HCT116 (cell line): ENCODE data around the gene CSF1R. TPM values are rescaled to one million over a fixed set of nuclear protein-coding genes. Genes with fewer than 3 reads are reported as not detected.
A peak's percentile ranks its signal among the peaks of the same experiment; 100 is the strongest.

Experiments used
- ATAC-seq: fragments of 200-7000 bp; cut with Tn5 transposase; 2 replicates; pipeline ENCODE4 v1.9.1; 2020; ENCODE audit warnings: mild to moderate bottlenecking, moderate library complexity
- BruUV-seq: library from RNA; stranded (reverse); fragments of 400-500 nt; replicated peaks from 2 replicates; lab custom pipeline; 2021; lab: Mats Ljungman, UMichigan
- CTCF ChIA-PET: fragments of 300-600 bp; sonication (Branson Sonifier 250); formaldehyde crosslinking; loops from one replicate; lab custom pipeline; 2021; ENCODE audit warnings: antibody characterized with exemption; lab: Charles Lee
- POLR2A ChIA-PET: fragments of 300-600, 350-600 bp; sonication (Branson Sonifier 250); formaldehyde crosslinking; loops from one replicate; lab custom pipeline; 2021; ENCODE audit warnings: antibody characterized with exemption; lab: Charles Lee
- RAD21 ChIA-PET, 2 experiments: fragments of 300-600 bp; sonication (Branson Sonifier 250); formaldehyde crosslinking; loops; one replicate each; lab custom pipeline; 2023; ENCODE audit warnings: low total read pairs in 2 of 2; ENCODE audit not compliant: uncharacterized antibody in 2 of 2, unreplicated experiment in 2 of 2, low non-redundant PET in 1 of 2; lab: Charles Lee
- DNase-seq: peaks from one replicate; pipeline ENCODE4 v3.0.0-alpha.2; 2010; ENCODE audit warnings: low read depth, low spot score
- H2AFZ ChIP-seq: fragments of 200-600 bp; shearing (Covaris generic), sonication (generic); 2 replicates; pipeline ENCODE4 v1.6.1; 2017; ENCODE audit warnings: low read depth, mixed run types, mixed read lengths, antibody characterized with exemption, low read length; ENCODE audit not compliant: poor library complexity, severe bottlenecking
- H3K27ac ChIP-seq: 2 replicates; pipeline ENCODE4 v1.5.1; 2012; ENCODE audit warnings: low read depth, low read length
- H3K27me3 ChIP-seq: fragments of 200-600 bp; sonication (generic); 2 replicates; pipeline ENCODE4 v1.6.1; 2016; ENCODE audit warnings: mixed run types, low read length, mixed read lengths; ENCODE audit not compliant: insufficient read depth
- H3K36me3 ChIP-seq, 2 experiments: fragments of 200-500 bp in 1 of 2; fragments of 200-600 bp in 1 of 2; sonication (Bioruptor generic) in 1 of 2; sonication (generic) in 1 of 2; 2 replicates each; pipeline versions ENCODE4 v1.5.1 to v1.6.1; 2014 to 2016; ENCODE audit warnings: low read length in 2 of 2, inconsistent platforms in 1 of 2, mixed read lengths in 1 of 2, mixed run types in 1 of 2; ENCODE audit not compliant: insufficient read depth in 2 of 2, control insufficient read depth in 1 of 2
- H3K4me1 ChIP-seq, 2 experiments: fragments of 200-600 bp in 1 of 2; sonication (generic) in 1 of 2; 2 replicates each; pipeline versions ENCODE4 v1.5.1 to v1.6.1; 2012 to 2017; ENCODE audit warnings: low read length in 2 of 2, inconsistent platforms in 1 of 2, mild to moderate bottlenecking in 1 of 2, mixed read lengths in 1 of 2, mixed run types in 1 of 2, moderate library complexity in 1 of 2; ENCODE audit not compliant: insufficient read depth in 2 of 2, control insufficient read depth in 1 of 2
- H3K4me2 ChIP-seq: fragments of 200-600 bp; sonication (generic); 2 replicates; pipeline ENCODE4 v1.6.1; 2017; ENCODE audit warnings: mixed run types, low read length, mixed read lengths
- H3K4me3 ChIP-seq, 2 experiments: fragments of 200-600 bp in 1 of 2; sonication (generic) in 1 of 2; replicated peaks in 1 of 2; 2 replicates each; pipeline ENCODE4 v1.5.1; 2011 to 2016; ENCODE audit warnings: low read length in 2 of 2, control low read depth in 1 of 2, low read depth in 1 of 2, mild to moderate bottlenecking in 1 of 2, mixed read lengths in 1 of 2, mixed run types in 1 of 2
- H3K79me2 ChIP-seq: fragments of 200-600 bp; sonication (generic); 2 replicates; pipeline ENCODE4 v1.6.1; 2017; ENCODE audit warnings: mild to moderate bottlenecking, mixed run types, low read length, moderate library complexity, mixed read lengths; ENCODE audit not compliant: insufficient read depth
- H3K9ac ChIP-seq: fragments of 200-600 bp; sonication (generic); 2 replicates; pipeline ENCODE4 v1.6.1; 2016; ENCODE audit warnings: low read length, mixed read lengths
- H3K9me2 ChIP-seq: fragments of 200-600 bp; sonication (generic), shearing (Covaris generic); 2 replicates; pipeline ENCODE4 v1.6.1; 2017; ENCODE audit warnings: mixed run types, mild to moderate bottlenecking, moderate library complexity; ENCODE audit not compliant: insufficient read depth
- H3K9me3 ChIP-seq, 2 experiments: fragments of 200-500 bp in 1 of 2; fragments of 200-600 bp in 1 of 2; sonication (Bioruptor generic) in 1 of 2; sonication (generic) in 1 of 2; 2 replicates each; pipeline ENCODE4 v1.6.1; 2014 to 2017; ENCODE audit warnings: low read length in 2 of 2, mixed read lengths in 2 of 2, inconsistent platforms in 1 of 2, low read depth in 1 of 2, mild to moderate bottlenecking in 1 of 2, mixed run types in 1 of 2, moderate library complexity in 1 of 2; ENCODE audit not compliant: control insufficient read depth in 1 of 2, insufficient read depth in 1 of 2
- H4K20me1 ChIP-seq: fragments of 200-600 bp; sonication (generic), shearing (Covaris generic); 2 replicates; pipeline ENCODE4 v1.6.1; 2017; ENCODE audit warnings: mixed run types, mild to moderate bottlenecking, moderate library complexity; ENCODE audit not compliant: insufficient read depth
- CBX3 ChIP-seq: IDR thresholded peaks from 2 replicates; pipeline ENCODE4 v1.6.1; 2012; ENCODE audit warnings: low read depth
- CEBPB ChIP-seq: IDR thresholded peaks from 2 replicates; pipeline ENCODE4 v1.6.1; 2012; ENCODE audit warnings: low read depth
- EZH2 ChIP-seq: fragments of 200-600 bp; sonication (generic); IDR thresholded peaks from 2 replicates; pipeline ENCODE4 v1.6.1; 2017; ENCODE audit warnings: antibody characterized with exemption, mixed run types
- EZH2phosphoT487 ChIP-seq: fragments of 200-600 bp; IDR thresholded peaks from 2 replicates; pipeline ENCODE4 v1.6.1; 2018; ENCODE audit warnings: antibody characterized with exemption, borderline replicate concordance
- POLR2A ChIP-seq: IDR thresholded peaks from 2 replicates; pipeline ENCODE4 v1.7.0; 2011; ENCODE audit warnings: borderline replicate concordance; ENCODE audit not compliant: insufficient read depth, insufficient read length; ENCODE audit errors: extremely low read depth
- RAD21 ChIP-seq: IDR thresholded peaks from 2 replicates; pipeline ENCODE4 v1.6.1; 2012; ENCODE audit warnings: low read depth, mild to moderate bottlenecking
- SIN3A ChIP-seq: IDR thresholded peaks from 2 replicates; pipeline ENCODE4 v1.6.1; 2012; ENCODE audit warnings: low read depth
- SRF ChIP-seq: IDR thresholded peaks from 2 replicates; pipeline ENCODE4 v1.6.1; 2012; ENCODE audit warnings: low read depth
- ZFX ChIP-seq: fragments of 450-650 bp; IDR thresholded peaks from 2 replicates; pipeline ENCODE4 v1.6.1; 2017
- intact Hi-C: fragments of 100-400 bp; cut with micrococcal nuclease; formaldehyde crosslinking; loops from 2 replicates; pipeline ENCODE4 v1.10.0; 2022
- total RNA-seq: library from RNA; stranded (reverse); gene quantifications from one replicate; pipeline ENCODE4 v1.2.1, GENCODE V29; 2021; ENCODE audit not compliant: unreplicated experiment
- TF ChIP-seq, protein P1 (sequence below): IDR thresholded peaks from 2 replicates; pipeline ENCODE4 v1.6.1; 2012
- TF ChIP-seq, protein P2 (sequence below): IDR thresholded peaks from 2 replicates; pipeline ENCODE4 v1.6.1; 2012; ENCODE audit warnings: low read depth
- TF ChIP-seq, protein P3 (sequence below): IDR thresholded peaks from 2 replicates; pipeline ENCODE4 v1.6.1; 2011; ENCODE audit warnings: mild to moderate bottlenecking, low read length, moderate library complexity; ENCODE audit not compliant: insufficient replicate concordance; ENCODE audit errors: extremely low read depth

Gene CSF1R
- total RNA-seq, 1 experiment from 2014 or later: 0.17 TPM

DNA sequence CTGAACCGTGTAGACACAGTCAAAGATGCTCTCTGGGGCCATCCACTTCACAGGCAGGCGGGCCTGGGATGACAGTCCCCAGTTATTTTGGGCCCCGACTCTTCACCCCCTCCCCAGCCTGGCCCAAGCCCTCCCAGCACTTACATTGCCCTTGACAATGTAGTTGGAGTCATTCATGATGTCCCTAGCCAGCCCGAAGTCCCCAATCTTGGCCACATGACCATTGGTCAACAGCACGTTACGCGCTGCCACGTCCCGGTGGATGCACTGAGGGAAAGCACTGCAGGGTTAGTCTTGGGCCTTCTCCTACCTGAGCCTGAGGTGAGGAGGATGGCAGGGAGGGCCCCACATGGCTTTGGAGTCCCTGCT, 30.3 kb downstream of the CSF1R start:
- Histone ChIP-seq H3K4me1 (peaks cover 0 to 20% of the 10 kb centered on the region in 2 experiments; a peak in 2 of 4 replicates), H3K36me3 (peaks cover 15 to 21% of the 10 kb centered on the region in 2 experiments; a peak in 3 of 4 replicates), H3K27me3 (no peaks in the 10 kb centered on the region), H3K27ac (no peak overlapping the region)
- DNase-seq: no peak
- intact Hi-C loops: no loop called here
- TF ChIP-seq CEBPB (no peak), POLR2A (no peak), SRF (no peak)
- TF ChIP-seq, all 23 proteins: peak for 0
- Histone ChIP-seq H3K9ac (no peak overlapping the region), H3K4me2 (no peak overlapping the region), H3K9me3 (no peaks in the 10 kb centered on the region), H3K9me2 (no peaks in the 10 kb centered on the region), H4K20me1 (no peaks in the 10 kb centered on the region), H3K4me3 (no peak overlapping the region), H2AFZ (no peak overlapping the region), H3K79me2 (no peaks in the 10 kb centered on the region)
- ChIA-PET RAD21 (no interaction called here), CTCF (no interaction called here), POLR2A (no interaction called here)
- no TSS peak for BruUV-seq
- ATAC-seq: no peak

DNA sequence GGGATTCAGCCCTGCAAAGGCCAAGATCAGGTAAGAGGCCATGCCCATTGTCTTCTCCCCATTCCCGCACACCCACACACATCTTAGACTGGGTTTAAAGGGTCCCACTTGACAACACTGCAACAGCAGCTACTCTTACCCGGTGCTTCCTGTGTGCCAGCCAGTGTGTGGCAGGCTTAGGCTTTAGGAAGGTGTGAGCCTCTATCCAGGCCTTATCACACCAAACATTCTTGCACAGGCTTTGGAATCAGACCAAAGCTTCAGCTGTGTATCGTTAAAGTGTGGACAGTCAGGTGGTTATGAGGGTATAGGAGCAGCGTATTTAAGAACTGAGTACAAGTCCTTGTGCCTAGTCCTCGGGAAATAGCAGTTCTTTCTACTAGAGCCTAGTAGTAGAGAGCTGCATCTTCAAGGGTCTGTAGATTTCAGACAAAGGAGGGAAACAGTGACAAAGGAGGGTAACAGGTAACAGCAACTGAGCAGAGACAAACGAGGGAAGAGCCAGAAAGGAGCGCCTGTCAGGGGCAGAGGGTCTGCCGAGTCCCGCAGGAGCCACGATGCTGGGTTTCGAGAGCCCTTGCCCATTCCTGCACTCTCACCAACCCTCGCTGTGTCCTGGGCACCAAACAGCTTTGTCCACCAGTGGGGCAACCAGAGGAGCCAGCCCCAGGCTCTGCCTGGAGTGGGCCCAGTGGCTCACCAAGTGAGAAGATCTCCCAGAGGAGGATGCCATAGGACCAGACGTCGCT, 30.9 kb downstream of the CSF1R start:
- H3K36me3 ChIP-seq: peaks cover 20 to 27% of the 10 kb centered on the region in 2 experiments; a peak in 3 of 4 replicates
- DNase-seq (no peak), ATAC-seq (0 out of 2 replicates have a peak, but pooled peaks have one; percentile 7)
- no peak overlapping the region for H3K4me2 ChIP-seq
- H3K79me2 ChIP-seq: no peaks in the 10 kb centered on the region
- TSS peak; percentile 12 for BruUV-seq
- H3K9me3 ChIP-seq: no peaks in the 10 kb centered on the region
- H3K4me3 ChIP-seq: no peak overlapping the region
- no peak overlapping the region for H3K27ac ChIP-seq
- ChIA-PET RAD21 (no interaction called here), POLR2A (no interaction called here), CTCF (interaction anchor here (0.6 kb wide), 1 partner anchor 20 kb away, joined by 3 read pairs; no protein-coding TSS in a partner anchor)
- no peaks in the 10 kb centered on the region for H3K9me2 ChIP-seq
- no peaks in the 10 kb centered on the region for H3K27me3 ChIP-seq
- no peak overlapping the region for H2AFZ ChIP-seq
- intact Hi-C loops: no loop called here
- TF ChIP-seq, protein P1, sequence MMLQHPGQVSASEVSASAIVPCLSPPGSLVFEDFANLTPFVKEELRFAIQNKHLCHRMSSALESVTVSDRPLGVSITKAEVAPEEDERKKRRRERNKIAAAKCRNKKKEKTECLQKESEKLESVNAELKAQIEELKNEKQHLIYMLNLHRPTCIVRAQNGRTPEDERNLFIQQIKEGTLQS: no peak
- TF ChIP-seq EZH2phosphoT487: no peak
- TF ChIP-seq CBX3: no peak
- no peak for TF ChIP-seq RAD21
- no peak for TF ChIP-seq ZFX
- TF ChIP-seq, protein P2, sequence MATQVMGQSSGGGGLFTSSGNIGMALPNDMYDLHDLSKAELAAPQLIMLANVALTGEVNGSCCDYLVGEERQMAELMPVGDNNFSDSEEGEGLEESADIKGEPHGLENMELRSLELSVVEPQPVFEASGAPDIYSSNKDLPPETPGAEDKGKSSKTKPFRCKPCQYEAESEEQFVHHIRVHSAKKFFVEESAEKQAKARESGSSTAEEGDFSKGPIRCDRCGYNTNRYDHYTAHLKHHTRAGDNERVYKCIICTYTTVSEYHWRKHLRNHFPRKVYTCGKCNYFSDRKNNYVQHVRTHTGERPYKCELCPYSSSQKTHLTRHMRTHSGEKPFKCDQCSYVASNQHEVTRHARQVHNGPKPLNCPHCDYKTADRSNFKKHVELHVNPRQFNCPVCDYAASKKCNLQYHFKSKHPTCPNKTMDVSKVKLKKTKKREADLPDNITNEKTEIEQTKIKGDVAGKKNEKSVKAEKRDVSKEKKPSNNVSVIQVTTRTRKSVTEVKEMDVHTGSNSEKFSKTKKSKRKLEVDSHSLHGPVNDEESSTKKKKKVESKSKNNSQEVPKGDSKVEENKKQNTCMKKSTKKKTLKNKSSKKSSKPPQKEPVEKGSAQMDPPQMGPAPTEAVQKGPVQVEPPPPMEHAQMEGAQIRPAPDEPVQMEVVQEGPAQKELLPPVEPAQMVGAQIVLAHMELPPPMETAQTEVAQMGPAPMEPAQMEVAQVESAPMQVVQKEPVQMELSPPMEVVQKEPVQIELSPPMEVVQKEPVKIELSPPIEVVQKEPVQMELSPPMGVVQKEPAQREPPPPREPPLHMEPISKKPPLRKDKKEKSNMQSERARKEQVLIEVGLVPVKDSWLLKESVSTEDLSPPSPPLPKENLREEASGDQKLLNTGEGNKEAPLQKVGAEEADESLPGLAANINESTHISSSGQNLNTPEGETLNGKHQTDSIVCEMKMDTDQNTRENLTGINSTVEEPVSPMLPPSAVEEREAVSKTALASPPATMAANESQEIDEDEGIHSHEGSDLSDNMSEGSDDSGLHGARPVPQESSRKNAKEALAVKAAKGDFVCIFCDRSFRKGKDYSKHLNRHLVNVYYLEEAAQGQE: no peak
- TF ChIP-seq, protein P3, sequence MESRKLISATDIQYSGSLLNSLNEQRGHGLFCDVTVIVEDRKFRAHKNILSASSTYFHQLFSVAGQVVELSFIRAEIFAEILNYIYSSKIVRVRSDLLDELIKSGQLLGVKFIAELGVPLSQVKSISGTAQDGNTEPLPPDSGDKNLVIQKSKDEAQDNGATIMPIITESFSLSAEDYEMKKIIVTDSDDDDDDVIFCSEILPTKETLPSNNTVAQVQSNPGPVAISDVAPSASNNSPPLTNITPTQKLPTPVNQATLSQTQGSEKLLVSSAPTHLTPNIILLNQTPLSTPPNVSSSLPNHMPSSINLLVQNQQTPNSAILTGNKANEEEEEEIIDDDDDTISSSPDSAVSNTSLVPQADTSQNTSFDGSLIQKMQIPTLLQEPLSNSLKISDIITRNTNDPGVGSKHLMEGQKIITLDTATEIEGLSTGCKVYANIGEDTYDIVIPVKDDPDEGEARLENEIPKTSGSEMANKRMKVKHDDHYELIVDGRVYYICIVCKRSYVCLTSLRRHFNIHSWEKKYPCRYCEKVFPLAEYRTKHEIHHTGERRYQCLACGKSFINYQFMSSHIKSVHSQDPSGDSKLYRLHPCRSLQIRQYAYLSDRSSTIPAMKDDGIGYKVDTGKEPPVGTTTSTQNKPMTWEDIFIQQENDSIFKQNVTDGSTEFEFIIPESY: no peak
- TF ChIP-seq SIN3A: no peak
- TF ChIP-seq EZH2: no peak
- peaks cover 0 to 25% of the 10 kb centered on the region in 2 experiments; a peak in 2 of 4 replicates for H3K4me1 ChIP-seq
- H3K9ac ChIP-seq: no peak overlapping the region
- H4K20me1 ChIP-seq: no peaks in the 10 kb centered on the region
